Measurements from ENCODE around the gene IMPDH1. TPM values are rescaled to one million over a fixed set of nuclear protein-coding genes. Genes with fewer than 3 reads are reported as not detected.

Gene IMPDH1
- total and polyA plus RNA-seq, 2 donors (not counting 1 experiment from before 2014, with no cell fraction given) = 54.9 to 90.6 TPM

- Histone ChIP-seq H3K4me2 (replicated peaks; ENCODE audit: low read depth, low read length, poor library complexity, severe bottlenecking) (peak overlapping the region; percentile 73), H2AFZ (ENCODE audit: insufficient read depth, low read depth, low read length, poor library complexity, severe bottlenecking) (peak overlapping the region; percentile 71), H3K27me3 (replicated peaks in 1 of 4; ENCODE audit: control extremely low read depth in 1 of 4, control insufficient read depth in 3 of 4, insufficient read depth in 4 of 4, low read length in 3 of 4) (peaks cover 0 to 48% (median 15%) of the 10 kb centered on the region in 4 experiments), H3K9ac (ENCODE audit: low read length) (no peak overlapping the region), H3K4me3 (ENCODE audit: control extremely low read depth in 1 of 5, extremely low read depth in 1 of 5, insufficient read depth in 1 of 5, low read depth in 2 of 5, low read length in 4 of 5) (peak overlapping the region in 4 of 5 experiments; percentile 19 to 33 (median 26)), H4K20me1 (ENCODE audit: control insufficient read depth, insufficient read depth, low read length, poor library complexity, severe bottlenecking) (no peaks in the 10 kb centered on the region), H3K79me2 (ENCODE audit: control insufficient read depth, insufficient read depth, low read length) (no peaks in the 10 kb centered on the region), H3K36me3 (replicated peaks in 1 of 2; ENCODE audit: control extremely low read depth in 1 of 2, control insufficient read depth in 1 of 2, extremely low read depth in 1 of 2, insufficient read depth in 2 of 2, low read length in 1 of 2) (no peaks in the 10 kb centered on the region), H3K27ac (ENCODE audit: low read length in 2 of 2) (no peak overlapping the region), H3K4me1 (ENCODE audit: control insufficient read depth in 2 of 2, insufficient read depth in 2 of 2, low read length in 2 of 2) (peaks cover 0 to 2% of the 10 kb centered on the region in 2 donors), H3K9me3 (ENCODE audit: control extremely low read depth in 1 of 3, control insufficient read depth in 2 of 3, insufficient read depth in 1 of 3, low read length in 2 of 3) (peaks cover 0 to 5% (median 0%) of the 10 kb centered on the region in 3 donors)
- no peaks in the 10 kb centered on the region for H3K9me3 Mint-ChIP-seq (ENCODE audit: insufficient read depth)
- TF ChIP-seq EZH2 (IDR thresholded peaks at IDR 0.05; ENCODE audit: borderline replicate concordance, insufficient read depth, low read depth, low read length, poor library complexity, severe bottlenecking) (no peak), CTCF (IDR thresholded peaks at IDR 0.05) (no peak)
- ChIA-PET CTCF (interaction anchor here (1.5 kb wide), 1 partner anchor 38 kb away, joined by 3 read pairs; no protein-coding TSS in a partner anchor), POLR2A (no interaction called here)
- peaks cover 5% of the 10 kb centered on the region for H3K4me1 Mint-ChIP-seq
- intact Hi-C loops (cut with micrococcal nuclease) = no loop called here
- peak; percentile 59 for ATAC-seq (ENCODE audit: low read depth)
- DNase-seq = peak; percentile 44
- no peak overlapping the region for H3K27ac Mint-ChIP-seq
- H3K4me3 Mint-ChIP-seq = peak overlapping the region; percentile 62
- peaks cover 49% of the 10 kb centered on the region for H3K27me3 Mint-ChIP-seq
- 13% methylated on average over 97 of the region's 97 CpGs for WGBS (ENCODE audit: insufficient coverage)
Measured at GRCh38 chr7:128351296-128352152, 58.3 kb downstream of the IMPDH1 start.

Data from B cell (primary cell).